Renal cortex interstitium (tissue), 11 donors: Measurements from ENCODE around the gene CCDC188. TPM values are rescaled to one million over a fixed set of nuclear protein-coding genes. Genes with fewer than 3 reads are reported as not detected.

Experiments used
- DNase-seq, 11 donors: peaks; one replicate each; pipeline ENCODE4 v3.0.0-alpha.2; 2013; ENCODE audit warnings: low read depth in 9 of 11, low spot score in 4 of 11; ENCODE audit errors: extremely low read depth in 1 of 11
- polyA plus RNA-seq, 3 donors: library from polyadenylated mRNA; unstranded; fragments of 120-200 nt; gene quantifications; one replicate each; pipeline ENCODE4 v1.2.1, GENCODE V29; 2013; ENCODE audit not compliant: insufficient read length in 3 of 3

Gene CCDC188
- polyA plus RNA-seq, 3 donors = 0.93 to 1.4 (median 1.3) TPM

- no peak for DNase-seq
These were observed 36.2 kb upstream of the CCDC188 start for GRCh38 chr22:20186871-20187546.

GRCh38 chr22:20186183-20186870 is 35.5 kb upstream of the CCDC188 start:
- no peak for DNase-seq

- no peak for DNase-seq
These were observed 34.9 kb upstream of the CCDC188 start for GRCh38 chr22:20185750-20186149.

- no peak for DNase-seq
These were observed 33.8 kb upstream of the CCDC188 start for GRCh38 chr22:20184501-20185165.

GRCh38 chr22:20183823-20184222 is 33.0 kb upstream of the CCDC188 start:
- DNase-seq = no peak

- no peak for DNase-seq
These were observed 32.2 kb upstream of the CCDC188 start for GRCh38 chr22:20183101-20183500.

- DNase-seq = no peak
These were observed 31.5 kb upstream of the CCDC188 start for GRCh38 chr22:20182365-20182764.

GRCh38 chr22:20181884-20182236 is 31.0 kb upstream of the CCDC188 start:
- DNase-seq = no peak

GRCh38 chr22:20181194-20181883 is 30.5 kb upstream of the CCDC188 start:
- no peak for DNase-seq

GRCh38 chr22:20180640-20181039 is 29.8 kb upstream of the CCDC188 start:
- no peak for DNase-seq

- no peak for DNase-seq
These were observed 29.4 kb upstream of the CCDC188 start for GRCh38 chr22:20180245-20180630.

- no peak for DNase-seq
These were observed 28.8 kb upstream of the CCDC188 start for GRCh38 chr22:20179455-20180244.

- DNase-seq = no peak
These were observed 28.0 kb upstream of the CCDC188 start for GRCh38 chr22:20178915-20179227.

GRCh38 chr22:20178075-20178914 is 27.4 kb upstream of the CCDC188 start:
- DNase-seq = no peak

GRCh38 chr22:20177217-20177911 is 26.5 kb upstream of the CCDC188 start:
- DNase-seq = no peak

GRCh38 chr22:20176421-20177085 is 25.7 kb upstream of the CCDC188 start:
- no peak for DNase-seq

GRCh38 chr22:20175597-20175900 is 24.7 kb upstream of the CCDC188 start:
- DNase-seq = no peak
